Activated CD8-positive, alpha-beta memory T cell treated with anti-CD3 and anti-CD28 coated beads for 1 hour (primary cell): ENCODE results near the gene HS3ST2.
"Not testable (repeated sequence)": the region's sequence is repeated elsewhere in the genome, so short reads cannot be mapped to it uniquely, and the experiment has no call there.

ENCODE experiments used
- DNase-seq, 2 donors: peaks; one replicate each; pipeline ENCODE4 v3.0.0-alpha.2; 2020; ENCODE audit warnings: low read depth in 1 of 2; ENCODE audit errors: extremely low read depth in 1 of 2

Gene HS3ST2

DNA sequence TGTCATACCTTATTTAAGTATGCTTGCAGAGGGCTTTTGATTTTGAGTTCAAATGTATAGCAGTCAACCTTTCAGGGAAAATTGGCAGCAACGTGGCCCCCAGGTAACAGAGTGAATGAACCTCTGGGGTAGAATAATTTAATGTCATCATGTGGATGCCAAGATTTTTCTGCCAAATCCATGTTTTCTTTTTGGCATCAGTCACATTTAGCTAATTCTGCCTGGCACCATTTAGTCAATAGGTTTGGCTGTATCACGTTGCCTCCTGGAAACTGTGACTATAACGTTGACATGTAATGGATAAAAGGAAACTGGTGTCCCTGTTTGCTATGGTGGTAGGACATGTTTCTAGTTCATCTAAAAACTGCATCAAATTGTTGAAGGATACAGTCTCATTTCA lies 115.5 kb downstream of the HS3ST2 start:
- no peak for DNase-seq

DNA sequence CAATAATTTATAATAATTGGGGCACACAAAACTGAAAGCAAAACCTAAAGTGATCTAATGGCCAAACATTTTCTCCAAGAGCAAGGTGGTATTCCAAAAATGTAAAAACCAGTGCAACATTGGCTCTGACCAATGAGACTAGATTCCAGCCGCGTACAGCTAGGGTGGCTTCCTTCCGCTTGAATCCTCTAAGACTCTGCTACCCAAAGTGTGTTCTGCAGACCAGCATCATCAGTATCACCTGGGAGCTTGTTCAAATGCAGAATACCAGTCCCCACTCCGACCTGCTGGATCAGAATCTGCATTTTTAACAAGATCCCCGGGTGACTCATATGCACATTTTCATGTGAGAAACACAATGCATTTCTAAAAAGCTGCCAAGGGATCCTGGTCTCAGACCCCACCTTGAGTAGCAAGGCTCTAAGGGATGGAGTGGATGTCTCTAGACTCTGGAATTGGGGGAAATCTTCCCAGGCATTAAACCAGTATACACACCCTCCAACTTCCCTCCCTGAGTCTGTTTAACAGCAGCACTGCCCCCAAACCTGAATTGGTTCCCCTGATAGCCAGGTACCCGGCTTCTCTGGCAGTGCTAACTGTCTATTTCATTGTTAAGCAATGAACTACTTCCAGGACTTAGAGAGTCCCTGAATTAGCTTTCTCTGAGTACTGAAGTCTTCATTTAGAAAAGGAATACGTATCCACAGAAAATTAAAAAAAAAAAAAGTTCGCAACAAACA lies 118.2 kb downstream of the HS3ST2 start:
- no peak for DNase-seq

DNA sequence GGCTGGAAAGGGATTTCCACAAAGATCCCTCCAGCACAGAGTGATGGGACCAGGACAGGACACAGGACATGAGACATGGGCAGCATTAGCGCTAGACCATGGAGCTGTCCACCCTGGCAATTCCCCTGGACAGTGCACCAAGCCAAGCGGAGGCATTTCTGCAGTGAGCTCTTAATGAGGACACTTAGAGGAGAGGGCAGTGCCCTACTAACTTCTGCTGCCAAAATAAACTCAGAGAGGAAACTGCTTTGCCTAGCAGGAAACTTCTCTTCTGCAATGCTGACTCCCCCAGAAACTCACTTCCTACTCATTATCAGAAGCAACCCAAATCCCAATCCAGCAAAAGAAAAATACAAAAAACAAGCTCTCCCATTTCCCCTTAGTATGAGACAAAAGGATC lies 119.2 kb downstream of the HS3ST2 start:
- no peak for DNase-seq

DNA sequence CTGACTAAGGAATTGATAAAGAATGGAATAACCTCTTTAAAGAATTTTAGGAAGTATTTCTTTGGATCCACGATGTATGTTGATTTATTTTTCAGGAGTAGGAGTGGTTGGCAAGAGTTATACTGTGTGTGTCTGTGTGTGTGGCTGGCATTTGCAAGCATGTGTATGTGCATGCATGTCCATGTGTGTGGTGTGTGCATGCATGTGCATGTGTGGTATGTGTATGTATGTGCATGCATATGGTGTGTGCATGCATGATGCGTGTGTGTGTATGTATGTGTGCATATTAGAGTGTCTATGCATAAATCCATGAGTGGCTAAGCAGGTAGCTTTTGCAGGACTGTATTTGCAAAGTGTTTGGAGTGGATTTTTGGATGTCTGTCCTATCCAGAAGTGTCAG lies 120.8 kb downstream of the HS3ST2 start:
- no peak for DNase-seq

DNA sequence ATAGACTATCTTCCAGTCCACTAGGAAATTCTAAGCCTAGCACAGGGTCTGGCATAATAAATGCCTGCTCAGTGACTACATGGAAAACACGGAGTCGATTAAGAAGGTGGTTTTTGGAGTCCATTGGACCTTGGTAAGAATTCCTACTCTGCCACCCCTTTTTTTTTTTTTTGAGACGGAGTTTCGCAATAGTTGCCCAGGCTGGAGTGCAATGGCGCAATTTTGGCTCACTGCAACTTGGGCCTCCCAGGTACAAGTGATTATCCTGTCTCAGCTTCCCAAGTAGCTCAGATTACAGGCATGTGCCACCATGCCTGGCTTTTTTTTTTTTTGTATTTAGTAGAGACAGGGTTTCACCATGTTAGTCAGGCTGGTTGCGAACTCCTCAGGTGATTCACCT lies 123.2 kb downstream of the HS3ST2 start:
- no peak for DNase-seq

DNA sequence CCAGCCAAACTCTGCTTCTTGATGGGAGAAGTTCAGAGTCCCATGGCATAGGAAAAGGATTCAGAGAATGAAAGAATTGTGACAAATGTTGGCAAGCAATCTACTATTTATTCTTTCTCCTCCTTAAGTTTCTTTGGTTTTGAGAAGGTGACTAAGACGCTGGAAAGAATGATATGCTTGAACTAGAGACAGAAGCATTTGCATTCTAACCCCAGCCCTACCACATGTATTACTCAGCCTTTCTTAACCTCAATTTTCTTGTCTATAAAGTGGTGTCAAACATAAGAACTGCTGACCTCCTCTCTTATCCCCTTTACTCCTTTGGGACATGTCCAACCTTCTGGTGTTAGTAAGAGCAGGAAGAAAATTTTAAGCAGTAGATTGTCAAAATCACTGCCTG lies 124.7 kb downstream of the HS3ST2 start:
- no peak for DNase-seq

DNA sequence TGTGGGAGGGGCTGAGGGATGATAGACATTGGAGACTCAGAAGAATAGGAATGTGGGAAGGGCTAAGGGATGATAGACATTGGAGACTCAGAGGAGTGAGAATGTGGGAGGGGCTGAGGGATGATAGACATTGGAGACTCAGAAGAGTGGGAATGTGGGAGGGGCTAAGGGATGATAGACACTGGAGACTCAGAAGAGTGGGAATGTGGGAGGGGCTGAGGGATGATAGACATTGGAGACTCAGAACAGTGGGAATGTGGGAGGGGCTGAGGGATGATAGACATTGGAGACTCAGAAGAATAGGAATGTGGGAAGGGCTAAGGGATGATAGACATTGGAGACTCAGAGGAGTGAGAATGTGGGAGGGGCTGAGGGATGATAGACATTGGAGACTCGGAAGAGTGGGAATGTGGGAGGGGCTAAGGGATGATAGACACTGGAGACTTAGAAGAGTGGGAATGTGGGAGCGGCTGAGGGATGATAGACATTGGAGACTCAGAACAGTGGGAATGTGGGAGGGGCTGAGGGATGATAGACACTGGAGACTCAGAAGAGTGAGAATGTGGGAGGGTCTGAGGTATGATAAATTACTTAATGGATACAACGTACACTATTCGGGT lies 125.9 kb downstream of the HS3ST2 start:
- DNase-seq = not testable (repeated sequence)

DNA sequence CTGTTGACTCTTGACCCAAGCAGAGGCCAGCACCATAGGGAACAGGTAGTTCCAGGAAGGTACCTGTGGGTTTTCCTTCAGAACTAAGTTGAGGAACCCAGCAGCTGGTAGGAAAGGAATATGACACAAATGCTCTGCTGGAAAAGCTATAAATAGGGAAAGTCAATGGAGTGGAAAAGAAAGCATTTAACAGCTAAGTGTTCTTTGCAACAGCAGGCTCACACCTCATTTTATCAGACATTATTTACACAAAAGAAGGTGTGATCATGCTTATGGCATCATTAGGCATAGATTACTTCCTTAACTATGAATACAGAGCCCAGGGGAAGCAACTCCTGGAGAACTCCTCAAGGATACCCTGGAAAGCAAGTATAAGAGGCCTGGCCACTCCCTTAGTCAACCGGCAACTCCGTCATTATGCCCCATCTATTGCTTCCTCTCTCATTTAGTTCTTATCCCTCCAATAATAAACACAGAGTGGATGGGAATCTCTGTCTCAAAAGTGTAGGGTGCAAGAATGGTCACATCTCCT lies 128.1 kb downstream of the HS3ST2 start:
- DNase-seq = no peak

DNA sequence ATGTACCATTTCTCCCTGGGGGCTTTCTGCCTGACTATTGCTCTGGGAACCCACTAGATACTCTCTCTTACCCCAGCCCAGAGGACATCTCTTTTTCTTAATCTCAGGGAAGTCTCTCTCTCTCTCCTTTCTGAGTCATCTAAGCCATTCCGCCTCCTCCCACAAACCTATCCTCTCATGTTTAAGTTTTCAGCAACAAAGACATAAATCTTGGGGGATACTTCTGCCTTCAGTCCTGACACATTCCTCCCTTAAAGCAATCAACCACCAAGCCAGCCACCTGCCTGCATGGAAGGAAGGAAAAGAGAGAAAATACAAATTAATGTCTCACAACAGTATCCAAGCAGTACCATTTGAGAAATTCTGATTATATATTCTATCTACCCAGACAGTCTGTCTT lies 128.8 kb downstream of the HS3ST2 start:
- no peak for DNase-seq

DNA sequence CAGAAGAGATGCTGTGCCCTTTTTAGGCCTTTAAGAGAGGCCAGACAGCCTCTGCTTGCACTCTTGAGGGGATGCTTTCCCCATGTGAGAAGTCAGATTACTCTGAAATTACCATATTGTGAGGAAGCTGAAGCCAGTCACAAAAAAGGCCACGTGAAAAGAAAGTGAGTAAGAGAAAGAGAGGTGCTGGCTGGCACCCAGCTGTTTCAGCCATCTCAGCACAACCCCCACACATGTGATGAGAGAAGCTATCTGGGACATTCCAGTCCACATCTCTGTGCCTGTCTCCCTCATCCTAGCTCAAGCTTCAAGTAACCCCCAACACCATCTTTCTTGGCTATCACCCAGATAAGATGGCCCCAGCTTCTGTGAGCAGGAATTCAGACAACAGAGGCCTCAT lies 131.4 kb downstream of the HS3ST2 start:
- no peak for DNase-seq

DNA sequence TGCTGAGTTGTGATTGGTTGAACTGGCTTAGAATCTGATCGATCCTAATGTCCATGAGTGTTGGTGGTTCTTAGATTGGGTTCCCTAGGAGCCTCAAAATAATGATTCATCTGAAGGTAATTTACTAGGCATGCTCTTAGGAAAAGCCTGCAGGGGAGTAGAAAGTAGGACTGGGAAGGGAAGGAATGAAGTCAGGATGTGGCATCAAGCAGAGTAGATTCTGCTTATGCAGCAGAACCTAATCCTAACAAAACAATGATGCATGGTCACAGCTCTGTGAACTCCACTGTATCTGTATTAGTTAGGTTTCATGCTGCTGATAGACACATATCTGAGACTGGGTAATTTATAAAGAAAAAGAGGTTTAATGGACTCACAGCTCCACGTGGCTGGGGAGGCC lies 132.5 kb downstream of the HS3ST2 start:
- DNase-seq = no peak

DNA sequence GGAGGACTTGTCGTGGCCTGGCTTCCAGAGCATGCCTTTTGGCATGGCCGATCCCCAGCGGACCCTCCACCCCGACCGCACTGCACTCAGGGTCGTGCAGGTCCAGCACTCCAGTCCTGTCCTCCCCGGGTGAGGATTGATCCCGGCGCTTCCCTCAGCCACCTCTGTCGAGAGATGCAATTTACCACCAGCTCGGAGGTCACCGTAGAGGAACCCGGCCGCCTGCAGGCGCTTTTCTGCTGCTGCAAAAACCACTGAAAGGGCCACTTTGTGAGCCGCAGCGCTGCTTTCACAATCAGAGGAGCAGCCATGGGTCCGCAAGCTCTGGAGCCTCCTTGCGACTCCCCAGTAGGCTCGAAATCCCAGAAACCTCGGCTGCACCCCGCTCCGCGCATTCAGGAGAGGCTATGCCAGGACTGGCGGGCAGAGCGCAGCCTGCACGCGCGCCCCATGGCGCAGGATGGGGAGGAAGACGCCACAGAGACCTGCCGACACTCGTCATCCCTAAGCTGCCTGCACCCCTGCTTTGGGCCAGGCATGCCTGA lies 134.2 kb downstream of the HS3ST2 start:
- no peak for DNase-seq

DNA sequence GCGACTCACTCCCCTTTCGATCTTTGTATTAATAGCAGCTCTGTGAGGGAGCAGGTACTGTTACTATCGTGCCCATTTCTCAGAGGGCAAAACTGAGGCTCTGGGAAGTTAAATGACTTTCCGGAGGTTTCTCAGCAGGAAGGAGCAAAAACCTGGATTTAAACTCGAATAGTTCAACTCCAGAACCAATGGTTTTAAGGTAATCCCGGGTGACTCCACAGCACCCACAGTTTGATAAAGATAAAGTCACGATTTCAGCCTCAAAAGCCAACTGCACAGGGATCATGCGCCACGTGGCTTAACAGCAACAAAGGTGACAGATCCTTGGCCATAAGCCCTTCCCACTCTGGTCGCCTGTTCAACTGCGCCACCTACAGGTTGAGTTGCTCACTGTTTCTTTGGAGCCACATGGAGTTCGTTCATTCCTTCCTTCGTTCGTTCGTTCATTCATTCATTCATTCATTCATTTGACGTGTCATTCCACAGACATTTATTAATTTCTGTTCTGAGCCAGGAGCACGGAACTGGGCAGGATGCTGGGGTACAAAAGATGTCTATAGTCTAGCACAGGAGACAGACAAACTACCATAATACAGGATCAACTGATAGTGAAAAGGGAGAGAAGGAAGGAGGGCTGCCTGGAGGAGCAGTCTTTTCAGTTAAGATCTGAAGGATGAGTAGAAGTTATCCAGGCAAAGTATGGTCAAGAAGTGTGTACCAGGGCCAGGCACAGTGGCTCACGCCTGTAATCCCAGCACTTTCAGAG lies 134.8 kb downstream of the HS3ST2 start:
- no peak for DNase-seq

DNA sequence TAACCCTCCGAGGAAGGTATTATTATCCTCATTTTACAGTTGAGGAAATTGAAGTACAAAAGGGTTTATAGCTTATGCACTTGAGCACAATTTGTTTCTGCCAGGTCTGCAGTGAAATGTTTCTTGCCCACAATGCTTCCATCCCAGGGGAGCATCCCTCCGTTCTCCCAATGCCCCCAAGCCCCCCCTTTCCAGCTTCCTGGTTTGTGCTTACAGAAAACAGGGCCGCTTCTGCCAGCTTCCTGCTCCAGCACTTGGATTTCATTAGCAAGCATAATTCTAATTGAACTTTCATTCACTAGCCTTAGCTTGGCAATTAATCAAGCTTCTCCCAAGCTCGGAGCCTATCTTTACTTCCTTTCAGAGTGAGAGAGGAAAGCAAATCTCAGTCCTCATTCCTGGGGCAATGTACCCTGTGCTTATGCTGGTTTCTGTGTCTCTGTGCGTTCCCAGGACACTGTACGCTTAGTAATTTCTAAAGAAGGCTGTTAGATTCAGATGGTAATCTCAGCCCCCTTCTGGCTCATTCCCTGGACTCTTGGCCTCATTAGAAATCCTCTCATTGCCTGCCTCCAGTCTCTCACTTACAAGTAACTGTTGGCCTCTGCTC lies 141.6 kb downstream of the HS3ST2 start:
- DNase-seq = no peak

DNA sequence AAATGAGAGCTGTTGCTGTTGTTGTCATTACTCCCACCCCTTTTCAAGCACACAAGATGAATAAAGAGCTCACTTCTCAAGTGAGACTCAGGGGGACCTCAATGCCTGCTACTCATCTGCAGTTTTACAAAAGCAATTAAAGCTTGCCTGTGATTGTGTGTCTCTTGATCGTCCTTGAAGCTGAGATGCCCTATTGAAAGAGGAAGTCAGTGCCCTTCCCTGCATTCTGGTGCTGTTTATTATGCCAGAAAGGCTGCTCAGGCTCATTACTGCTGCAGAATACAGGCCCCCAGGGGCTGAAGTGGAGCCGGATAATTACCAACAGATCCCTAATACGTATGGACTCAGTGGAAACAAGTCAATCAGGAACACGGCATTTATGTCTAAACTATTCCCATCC lies 147.2 kb downstream of the HS3ST2 start:
- DNase-seq = no peak

DNA sequence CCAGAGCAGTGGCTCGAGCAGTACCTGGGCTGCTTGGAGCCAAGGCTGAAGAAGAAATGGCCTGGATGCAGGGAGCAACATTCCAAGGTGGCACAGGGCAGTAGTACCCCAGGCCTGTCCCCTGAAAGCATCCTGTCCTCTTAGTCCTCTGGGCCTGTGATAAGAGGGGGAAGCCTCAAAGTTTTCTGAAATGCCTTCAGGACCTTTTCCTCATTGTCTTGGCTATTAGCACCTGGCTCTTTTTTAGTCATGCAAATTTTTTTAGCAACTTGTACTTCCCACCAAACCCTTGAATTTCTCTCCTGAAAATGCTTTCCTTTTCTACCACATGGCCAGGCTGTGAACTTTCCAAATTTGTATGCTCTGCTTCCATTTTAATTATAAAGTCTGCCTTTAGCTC lies 148.9 kb downstream of the HS3ST2 start:
- no peak for DNase-seq
